Hematopoietic multipotent progenitor cell (in vitro differentiated cells): ENCODE results near the gene TTC39A. TPM values are rescaled to one million over a fixed set of nuclear protein-coding genes. Genes with fewer than 3 reads are reported as not detected.
A peak's percentile ranks its signal among the peaks of the same experiment; 100 is the strongest.
"Not testable (repeated sequence)": the region's sequence is repeated elsewhere in the genome, so short reads cannot be mapped to it uniquely, and the experiment has no call there.

Experiments
- DNase-seq, 3 donors: peaks; one replicate each; pipeline ENCODE4 v3.0.0-alpha.2; 2011 to 2015; ENCODE audit warnings: low read depth in 2 of 3, low spot score in 2 of 3
- total RNA-seq: library from RNA; depleted of rRNA; stranded (reverse); fragments of >200 nt; gene quantifications from one replicate; pipeline ENCODE4 v1.2.3, GENCODE V29; 2012

TTC39A gene
- total RNA-seq, 1 donor: 0.54 TPM

DNA sequence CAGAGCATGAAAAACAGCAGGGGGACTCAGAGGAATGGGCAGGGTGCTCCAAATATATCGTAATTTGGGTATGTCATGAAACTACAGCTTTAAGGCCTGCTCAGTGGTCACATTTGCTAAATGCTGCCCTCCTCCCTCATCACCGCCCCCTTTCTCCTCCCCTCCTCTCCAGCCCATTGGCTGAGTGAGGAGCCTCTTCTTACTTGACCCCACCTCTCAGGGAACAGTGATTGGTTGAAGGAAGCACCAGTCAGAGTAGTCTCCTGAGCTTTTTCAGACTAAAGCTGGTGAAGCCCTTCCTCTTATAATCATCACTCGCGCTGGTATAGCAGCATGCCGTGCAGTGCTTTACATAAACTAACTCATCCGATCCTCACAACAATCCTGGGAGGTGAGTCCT is 10.0 kb upstream of the TTC39A start:
- no peak for DNase-seq

DNA sequence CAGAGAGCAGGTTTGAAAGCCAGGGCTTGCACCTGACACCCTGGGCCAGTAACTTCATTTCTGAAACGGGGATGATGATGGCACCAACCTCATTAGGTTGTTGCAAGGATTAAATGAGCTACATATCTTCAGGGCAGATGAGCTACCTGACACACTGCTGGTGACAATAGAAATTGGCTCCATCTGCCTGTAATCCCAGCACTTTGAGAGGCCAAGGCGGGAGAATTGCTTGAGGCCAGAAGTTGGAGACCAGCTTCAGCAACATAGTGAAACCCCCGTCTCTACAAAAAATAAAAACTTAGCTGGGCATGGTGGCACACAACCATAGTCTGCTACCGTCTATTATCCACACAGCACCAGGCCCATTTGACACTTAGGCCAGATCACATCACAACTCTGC is 6.3 kb upstream of the TTC39A start:
- DNase-seq: no peak

DNA sequence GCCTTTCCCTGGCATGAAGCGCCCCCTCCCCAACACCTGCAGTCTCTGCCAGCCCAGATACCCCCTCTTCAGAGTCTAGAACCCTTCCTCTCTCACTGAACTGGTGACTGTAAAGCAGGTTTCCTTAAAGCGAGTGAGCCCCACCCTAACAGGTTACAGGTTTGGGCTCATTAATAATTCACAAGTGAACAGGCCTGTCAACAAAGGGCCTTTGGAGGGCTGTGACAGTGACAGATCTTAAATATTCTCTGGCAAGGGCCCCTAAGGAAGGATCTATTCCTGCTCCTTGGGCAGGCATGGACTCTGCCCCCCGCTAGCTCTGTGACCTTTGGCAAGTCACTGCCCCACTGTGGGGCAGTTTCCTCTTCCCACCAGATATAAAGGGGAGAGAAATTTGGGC is 5.6 kb upstream of the TTC39A start:
- no peak for DNase-seq

DNA sequence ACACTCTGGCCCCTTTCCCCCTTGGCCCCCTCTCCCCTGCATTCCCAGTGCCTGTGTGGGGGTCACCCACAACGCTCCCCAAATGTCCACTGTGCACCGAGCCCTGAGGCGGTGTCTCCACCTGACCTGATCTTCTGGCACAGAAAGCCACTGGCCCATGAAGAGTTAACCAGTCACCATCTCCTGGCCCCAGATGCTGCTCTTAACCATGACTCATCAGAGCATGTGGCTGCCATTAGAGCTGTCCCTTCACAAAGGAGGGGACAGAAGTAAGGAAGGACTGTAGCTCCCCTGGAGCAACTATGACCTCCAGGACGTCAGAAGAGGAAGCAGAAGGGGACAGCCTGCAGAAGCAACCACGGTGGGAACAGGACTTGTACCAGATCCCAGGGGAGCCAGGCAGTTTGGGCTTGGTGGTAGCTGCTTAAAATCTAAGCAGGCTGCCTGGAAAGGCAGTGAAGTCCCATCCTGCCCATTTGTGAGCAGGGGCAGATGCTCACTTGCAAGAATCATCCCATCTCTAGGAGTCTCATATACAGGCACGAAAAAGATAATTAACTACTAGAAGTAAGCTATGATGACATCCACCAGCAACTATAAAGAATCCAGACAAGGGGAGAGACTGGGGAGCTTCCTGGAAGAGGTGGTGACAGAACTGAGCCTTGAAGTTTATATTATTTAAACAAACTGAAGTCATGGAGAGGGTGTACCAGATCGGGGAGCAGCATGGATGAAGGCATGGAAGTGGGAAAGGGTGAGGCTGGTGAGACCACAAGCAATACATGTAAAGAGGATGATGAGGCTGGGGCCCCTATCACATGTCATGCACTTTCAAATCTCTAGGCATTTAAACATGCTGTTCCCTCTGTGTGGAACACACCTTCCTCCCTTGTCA is 1.1 kb upstream of the TTC39A start:
- DNase-seq: peak in 2 of 3 donors; percentile 55 to 69

DNA sequence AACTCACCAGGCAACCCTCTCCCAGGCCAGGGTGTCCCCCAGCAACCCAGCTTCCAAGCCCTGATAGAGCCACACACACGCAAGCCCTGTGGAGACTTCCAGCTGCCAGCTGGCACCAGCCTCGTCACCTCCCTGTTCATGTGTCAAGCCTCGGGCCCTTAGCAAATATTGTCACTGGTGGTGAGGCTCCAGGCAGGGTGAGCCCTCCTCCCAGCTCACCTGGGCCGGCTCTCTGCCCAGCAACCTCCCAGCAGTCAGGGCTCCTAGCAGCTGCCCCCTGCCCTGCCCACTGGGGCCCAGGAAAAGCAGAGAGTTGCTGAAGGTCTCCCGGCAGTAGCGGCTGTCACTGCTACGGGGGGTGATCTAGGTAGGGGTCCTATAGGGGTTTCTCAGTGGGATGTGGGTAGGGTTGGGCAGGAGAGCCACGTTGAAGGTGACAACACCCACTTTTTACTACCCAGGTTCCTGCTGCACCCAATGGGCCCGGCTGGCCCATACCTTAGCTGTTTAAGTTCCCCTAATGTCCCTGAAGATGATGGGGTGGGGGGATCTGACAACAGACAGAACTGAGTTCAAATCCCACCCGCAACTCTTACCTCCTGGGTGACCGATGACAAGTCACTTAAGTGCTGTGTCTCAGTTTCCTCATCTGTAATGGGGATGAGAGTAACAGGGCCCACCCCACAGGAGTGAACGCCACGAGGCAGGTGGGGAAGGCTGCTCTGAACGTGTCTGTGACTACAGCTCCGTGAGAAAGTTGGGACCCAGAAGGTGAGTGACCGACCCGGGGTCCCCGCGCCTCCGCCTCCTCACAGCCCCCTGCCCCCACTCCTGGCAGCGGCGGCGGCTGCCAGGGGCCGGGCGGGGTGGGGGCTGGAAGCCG is 678 bp downstream of the TTC39A start:
- DNase-seq: no peak

DNA sequence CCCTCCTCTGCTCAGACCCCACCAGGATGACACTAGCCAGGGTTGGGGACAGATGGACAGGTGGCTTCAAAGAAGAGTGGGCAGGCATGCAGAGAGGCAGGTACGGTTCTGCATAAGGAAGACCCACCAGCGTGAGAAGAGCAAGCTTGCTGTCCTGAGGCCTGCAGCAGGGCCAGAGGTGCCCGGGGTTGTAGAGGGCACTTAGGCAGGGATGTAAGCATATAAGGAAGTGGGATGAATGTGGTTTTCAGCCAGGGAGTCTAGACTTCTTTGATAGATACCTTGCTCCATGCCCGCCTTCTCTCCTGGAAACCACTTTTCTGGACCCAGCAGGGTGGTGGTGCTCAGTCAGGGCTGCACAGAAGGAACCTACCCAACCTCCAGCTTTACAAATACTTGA is 1.4 kb downstream of the TTC39A start:
- DNase-seq: no peak

DNA sequence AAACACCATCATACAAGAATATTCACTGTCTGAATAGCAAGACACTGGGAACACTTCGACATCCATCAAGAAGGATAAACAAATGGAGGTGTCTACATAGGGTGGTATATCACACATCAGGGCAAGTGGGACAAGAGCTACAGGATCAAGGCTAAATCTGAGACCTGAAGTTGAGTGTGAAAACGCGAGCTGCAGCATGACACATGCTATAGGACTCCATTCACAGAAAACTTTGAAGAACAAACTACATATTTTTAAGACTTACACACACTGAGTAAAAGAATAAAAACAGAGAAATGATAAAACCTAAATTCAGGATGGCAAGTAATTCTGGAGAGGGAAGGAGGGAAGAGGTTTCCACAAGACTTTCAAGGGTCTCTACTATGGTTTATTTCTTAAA is 2.1 kb downstream of the TTC39A start:
- DNase-seq: no peak

DNA sequence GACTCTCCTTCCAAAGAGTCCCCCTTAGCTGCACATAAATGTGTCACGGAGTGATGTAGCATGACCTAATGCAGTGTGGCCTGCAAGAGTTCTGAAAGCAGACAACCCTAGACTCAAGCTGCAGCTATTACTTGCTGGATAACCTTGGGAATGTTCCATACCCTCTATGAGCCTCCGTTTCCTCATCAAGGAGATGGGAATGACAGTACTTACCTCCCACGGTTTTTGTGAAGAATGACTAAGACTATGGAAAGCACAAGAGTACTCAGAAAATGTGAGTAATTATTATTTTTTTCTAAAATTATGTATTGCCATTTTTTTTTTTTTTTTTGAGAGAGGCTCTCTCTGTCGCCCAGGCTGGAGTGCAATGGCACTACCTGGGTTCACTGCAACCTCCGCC is 3.0 kb downstream of the TTC39A start:
- DNase-seq: no peak

DNA sequence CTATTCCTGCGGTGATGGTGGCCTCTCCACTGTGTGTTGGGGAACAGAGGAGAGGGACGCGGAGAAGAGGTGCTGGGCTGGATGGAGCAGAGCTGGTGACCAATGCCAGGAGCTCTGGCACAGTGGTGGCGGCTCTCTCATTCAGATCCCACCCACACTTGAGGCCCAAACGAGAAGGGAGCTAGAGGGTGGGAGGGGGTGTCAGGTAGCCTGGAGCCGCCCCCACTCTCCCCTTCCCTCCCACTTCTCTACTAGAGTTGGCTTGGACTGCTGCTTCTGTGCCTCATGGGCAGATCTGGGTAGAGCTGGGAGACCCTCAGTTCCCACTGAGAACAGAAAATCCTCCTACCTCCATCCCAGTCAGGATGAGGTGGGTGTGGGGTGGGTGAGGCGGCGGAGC is 3.5 kb downstream of the TTC39A start:
- DNase-seq: no peak

DNA sequence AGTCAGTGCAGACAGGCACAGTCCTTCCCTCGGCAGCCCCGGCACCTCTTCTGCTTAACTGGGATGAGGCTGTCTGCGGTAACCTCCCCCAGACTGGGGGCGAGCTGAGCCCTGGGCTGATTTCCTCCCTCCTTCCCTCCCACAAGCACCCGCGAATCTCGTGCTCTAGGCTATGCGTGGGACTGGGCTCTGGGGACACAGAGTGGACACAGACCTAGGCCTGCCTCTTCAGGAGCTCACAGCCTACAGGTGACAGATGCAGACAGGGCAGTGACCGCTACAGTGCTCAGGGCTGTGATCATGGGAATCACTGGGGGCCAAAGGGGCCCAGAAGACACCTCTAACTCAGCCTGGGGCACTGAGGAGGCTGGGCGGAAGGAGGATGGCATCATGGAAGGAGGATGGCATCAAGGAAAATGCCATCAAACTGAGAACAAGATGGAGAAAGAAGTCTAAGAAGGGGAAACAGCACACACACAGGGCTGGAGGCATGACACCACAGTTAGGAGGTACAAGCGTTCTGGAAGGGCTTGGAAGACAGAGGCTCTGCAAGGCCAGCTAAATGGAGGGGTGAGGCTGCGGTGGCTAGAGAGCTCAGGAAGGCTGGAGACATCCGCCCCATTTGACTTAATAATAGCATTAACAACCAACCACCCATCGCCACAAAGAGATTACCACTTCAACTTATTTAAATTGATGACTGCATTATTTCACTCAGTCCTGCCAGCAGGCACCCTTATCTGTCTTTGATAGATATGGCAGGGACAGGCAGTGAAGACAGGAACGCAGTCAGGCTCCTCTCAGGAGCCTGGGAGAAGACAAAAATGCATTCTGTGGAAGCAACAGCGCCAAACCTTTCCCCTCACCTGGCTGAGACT is 4.2 kb downstream of the TTC39A start:
- DNase-seq: no peak

DNA sequence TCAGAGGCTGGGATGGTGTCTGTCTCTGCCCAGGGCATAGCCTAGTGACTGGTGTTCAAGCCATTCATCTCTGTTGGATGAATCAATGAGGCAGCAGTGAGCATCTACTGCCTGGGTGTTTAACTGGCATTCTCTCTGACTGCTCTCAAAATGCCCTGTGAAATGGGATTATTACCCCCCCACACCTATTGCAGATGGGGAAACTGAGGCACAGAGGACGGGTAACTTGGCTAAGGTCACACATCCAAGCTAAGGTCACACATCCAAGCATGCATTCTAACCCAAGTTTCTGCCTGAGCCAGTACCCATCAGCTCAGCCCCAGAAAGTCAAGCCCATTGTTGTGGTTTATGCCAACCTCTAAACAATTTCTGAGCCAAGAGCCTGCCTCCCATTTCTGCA is 5.0 kb downstream of the TTC39A start:
- DNase-seq: no peak

DNA sequence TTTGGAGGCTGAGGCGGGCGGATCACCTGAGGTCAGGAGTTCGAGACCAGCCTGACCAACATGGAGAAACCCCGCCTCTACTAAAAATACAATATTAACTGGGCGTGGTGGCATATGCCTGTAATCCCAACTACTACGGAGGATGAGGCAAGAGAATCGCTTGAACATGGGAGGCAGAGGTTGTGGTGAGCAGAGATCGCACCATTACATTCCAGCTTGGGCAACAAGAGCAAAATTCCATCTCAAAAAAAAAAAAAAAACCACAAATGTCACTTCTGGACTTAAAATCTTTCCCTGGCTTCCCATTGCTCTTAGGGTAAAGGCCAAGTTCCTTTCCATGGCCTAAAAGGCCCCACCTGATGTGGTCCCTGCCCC is 5.4 kb downstream of the TTC39A start:
- DNase-seq: not testable (repeated sequence)

DNA sequence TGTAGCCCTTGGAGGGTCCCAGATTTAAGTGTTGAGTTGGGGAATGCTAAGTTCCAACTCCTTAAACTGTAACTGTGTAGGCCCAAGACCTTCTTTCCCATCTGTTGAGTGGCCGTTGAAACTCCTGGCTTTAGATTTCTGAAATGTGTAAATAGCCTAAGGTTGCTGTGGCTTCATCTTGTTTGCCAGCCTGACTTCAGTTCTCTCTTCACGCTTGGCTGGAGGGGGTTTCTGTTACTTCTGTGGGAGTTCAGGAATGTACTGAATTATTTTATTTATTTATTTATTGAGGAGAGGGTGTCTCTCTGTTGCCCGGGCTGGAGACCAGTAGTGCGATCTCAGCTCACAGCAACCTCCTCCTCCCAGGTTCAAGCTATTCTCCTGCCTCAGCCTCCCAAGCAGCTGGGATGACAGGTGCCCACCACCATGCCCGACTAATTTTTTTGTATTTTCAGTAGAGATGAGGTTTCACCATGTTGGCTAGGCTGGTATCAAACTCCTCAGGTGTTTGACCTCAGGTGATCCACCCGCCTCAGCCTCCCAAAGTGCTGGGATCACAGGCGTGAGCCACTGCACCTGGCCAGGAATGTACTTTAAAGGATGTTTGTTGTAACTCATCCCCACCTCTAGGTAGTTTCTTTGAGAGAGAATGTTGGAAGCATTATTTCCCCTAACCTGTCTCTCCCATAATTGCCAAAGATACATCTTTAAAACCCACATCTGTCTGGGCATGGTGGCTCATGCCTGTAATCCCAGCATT is 5.9 kb downstream of the TTC39A start:
- no peak for DNase-seq

DNA sequence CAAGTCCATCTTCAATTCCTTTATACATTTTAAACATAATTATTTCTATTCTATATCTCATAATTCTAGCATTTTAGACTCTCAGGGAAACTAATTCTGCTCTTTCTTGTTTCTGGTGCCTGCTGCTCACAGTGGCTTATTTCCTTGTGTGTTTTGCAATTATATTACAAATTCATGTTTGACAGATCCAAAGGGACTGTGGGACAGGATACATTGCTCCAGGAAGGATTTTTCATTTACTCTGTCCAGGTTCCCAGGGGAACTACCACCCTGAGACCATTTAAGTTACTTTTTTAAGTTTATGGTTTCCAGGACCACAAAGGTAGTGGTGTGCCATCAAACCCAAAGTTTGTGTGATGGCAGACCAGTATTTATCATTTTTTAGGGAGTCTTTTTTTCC is 6.6 kb downstream of the TTC39A start:
- DNase-seq: no peak

DNA sequence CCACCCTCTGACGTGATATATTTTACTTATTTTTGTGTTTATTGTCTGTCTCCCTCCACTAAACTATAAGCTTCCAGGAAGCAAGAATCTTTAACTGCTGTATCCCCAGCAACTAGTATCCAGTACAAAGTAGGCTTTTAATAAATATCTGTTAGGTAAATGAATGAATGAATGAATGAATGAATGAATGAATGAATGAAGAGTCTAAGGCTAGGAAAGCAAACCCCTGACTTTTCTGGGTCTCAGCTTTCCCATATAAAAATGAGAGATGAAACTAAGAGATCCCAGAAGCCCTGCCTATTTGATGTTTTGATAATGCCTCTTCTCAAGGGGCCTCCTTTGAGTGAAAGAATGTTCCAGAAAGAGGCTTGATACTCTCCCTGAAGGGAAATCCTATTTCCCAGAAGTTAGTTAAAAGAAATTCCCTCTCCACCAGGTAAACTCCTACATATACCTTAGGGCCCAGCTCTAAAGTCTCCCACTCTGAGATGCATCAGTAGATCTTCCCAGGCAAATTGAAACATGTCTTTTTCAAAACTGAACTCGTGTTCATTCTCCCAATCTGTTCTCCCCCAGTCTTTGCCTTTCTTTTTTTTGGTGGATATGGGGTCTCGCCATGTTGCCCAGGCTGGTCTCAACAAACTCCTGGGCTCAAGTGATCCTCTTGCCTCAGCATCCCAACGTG is 7.8 kb downstream of the TTC39A start:
- no peak for DNase-seq

DNA sequence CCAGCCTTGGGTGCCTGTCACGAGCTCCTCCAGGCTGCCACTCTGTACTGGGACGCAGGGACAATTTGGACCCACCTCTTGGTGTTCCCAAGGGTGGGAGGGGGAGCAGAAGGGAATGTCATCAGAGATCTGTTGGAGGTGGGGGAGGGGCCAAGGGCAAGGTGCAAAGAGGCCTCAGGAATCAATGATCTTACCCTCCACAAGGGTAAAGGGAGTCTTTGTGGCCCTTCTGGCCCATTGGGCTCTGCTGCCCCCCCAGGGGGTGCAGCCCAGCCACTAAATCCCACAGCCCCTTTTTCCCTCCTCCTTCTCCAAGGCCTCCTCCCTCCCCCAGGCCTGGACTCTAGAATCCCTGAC is 8.5 kb downstream of the TTC39A start:
- no peak for DNase-seq

DNA sequence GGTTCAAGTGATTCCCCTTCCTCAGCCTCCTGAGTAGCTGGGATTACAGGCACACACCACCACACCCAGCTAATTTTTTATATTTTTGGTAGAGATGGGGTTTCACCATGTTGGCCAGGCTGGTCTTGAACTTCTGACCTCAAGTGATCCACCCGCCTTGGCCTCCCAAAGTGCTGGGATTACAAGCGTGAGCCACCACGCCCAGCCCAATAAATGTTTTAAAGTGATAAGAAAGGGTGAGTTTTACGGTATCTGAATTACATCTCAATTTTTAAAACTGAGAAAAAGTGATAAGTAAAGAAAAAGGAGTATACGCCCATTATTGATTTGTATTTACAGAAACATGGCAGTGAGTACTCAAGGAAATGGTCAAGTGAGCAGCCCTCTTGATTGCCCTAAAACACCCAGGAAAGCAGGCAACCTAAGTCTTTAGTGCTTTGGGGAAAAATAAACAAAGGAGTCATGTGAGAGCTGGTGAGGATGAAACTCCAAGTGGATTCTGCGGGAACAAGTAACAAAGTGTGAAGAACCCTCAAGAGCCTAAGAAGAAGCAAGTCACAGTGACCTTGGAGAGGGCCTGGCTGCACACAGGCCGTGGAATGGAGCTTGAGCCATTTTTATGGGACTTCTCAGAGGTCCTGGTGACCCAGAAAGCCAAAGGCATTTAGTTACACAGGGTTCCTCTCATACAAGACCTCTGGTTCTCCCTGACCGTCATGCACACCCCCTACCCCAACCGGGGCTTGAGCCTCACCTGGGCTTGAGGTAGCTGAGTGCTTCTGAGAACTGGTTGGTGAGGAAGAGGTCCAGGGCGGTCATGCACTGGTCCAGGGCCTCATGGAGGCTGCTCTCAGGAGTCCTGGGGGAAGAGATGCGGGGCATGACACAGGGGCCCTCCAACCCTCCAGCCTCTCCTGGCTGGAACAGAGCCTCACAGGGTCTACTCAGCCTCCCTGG is 9.1 kb downstream of the TTC39A start:
- no peak for DNase-seq

DNA sequence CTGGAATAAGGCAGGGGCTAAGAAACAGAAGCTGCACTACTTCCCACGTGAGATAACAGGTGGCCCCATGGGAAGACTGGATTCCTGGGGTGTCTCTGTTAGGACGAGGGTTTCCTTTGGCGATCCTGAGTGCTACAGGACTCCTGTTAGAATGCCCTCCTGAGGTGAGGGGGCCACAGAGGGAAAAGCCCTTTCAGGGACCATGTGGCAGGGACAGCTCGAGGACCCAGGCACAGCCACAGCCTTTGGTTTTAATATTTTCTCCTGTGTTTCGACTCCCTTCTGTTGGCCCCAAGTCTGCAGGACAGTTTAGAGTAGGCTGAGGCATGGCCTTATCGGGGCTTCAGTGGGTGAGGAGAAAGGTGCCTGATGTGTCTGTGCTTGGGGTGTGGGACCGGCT is 12.6 kb downstream of the TTC39A start:
- DNase-seq: no peak

DNA sequence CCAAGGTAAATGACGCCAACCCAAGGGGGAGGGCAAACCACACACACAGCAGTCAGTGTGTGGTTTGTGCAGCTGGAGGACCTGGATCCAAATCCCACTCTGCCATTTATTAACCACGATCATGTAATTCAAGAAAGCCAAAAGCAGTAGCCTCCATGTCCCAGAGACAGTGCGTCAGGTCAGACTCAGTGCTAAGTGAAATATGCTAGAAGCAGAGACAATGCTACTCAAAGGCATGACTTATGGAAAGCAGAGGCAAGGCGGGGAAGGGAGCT is 13.6 kb downstream of the TTC39A start:
- peak in 1 of 3 donors; percentile 42 for DNase-seq
